ENCODE measurements around the gene SPNS3. TPM values are rescaled to one million over a fixed set of nuclear protein-coding genes. Genes with fewer than 3 reads are reported as not detected.
A peak's percentile ranks its signal among the peaks of the same experiment; 100 is the strongest.

SPNS3 gene
- total and polyA plus RNA-seq, 2 of the 8 experiments (the other 6 are each of a cell fraction or from before 2014, with no cell fraction given), result not detected

DNA sequence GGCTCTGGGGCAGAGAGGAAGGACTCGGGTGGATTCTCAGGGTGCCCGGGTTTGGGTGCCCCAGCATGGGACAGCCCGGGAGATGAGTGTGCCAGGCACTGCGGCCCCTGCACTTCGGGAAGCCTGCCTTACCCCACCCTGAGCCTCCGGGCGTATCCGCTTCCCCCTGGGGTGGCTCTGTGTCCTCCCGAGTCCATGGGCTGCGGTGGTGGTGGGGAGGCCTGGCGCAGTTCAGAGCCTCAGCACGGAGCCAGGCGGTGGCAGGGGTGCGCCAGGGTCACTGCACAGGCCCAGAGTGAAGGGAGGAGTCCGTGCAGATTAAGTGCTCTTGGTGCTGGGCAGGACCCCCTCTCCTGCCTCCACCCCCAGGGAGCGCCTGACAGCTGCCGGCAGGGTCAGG, 100.8 kb downstream of the SPNS3 start:
- no peak overlapping the region for H2AK5ac ChIP-seq (ENCODE audit: low read depth, low read length)
- no peaks in the 10 kb centered on the region for H3K79me1 ChIP-seq (ENCODE audit: low read depth, low read length)
- no peak overlapping the region for H3K14ac ChIP-seq (ENCODE audit: insufficient read length)
- H4K91ac ChIP-seq (replicated peaks; ENCODE audit: insufficient read length, low read length), result peak overlapping the region; percentile 27
- H3K27me3 ChIP-seq (replicated peaks in 1 of 4; ENCODE audit: control insufficient read depth in 3 of 4, extremely low read depth in 1 of 4, insufficient read depth in 3 of 4, low read length in 3 of 4), result peaks cover 0 to 36% (median 21%) of the 10 kb centered on the region in 4 experiments; a peak in 4 of 7 replicates
- FAIRE-seq, result no peak
- H3K9ac ChIP-seq (replicated peaks in 1 of 4; ENCODE audit: extremely low read depth in 1 of 4, low read depth in 3 of 4, low read length in 3 of 4), result no peak overlapping the region
- no peak overlapping the region for H3K23ac ChIP-seq (ENCODE audit: insufficient read length)
- H3K9me3 ChIP-seq (ENCODE audit: insufficient read depth in 2 of 2, low read depth in 1 of 2, low read length in 1 of 2), result no peaks in the 10 kb centered on the region
- no peak for DNase-seq (ENCODE audit: low read depth in 1 of 2, low spot score in 2 of 2)
- H3K4me2 ChIP-seq (ENCODE audit: insufficient read depth in 1 of 2, low read depth in 2 of 2, low read length in 2 of 2), result no peak overlapping the region
- H4K8ac ChIP-seq (ENCODE audit: extremely low read depth, insufficient read depth, low read length), result no peak overlapping the region
- H3K23me2 ChIP-seq (ENCODE audit: low read depth, low read length), result peaks cover 4% of the 10 kb centered on the region; the same call in 1 of the 2 replicates
- ChIA-PET POLR2A (ENCODE audit: partially characterized antibody) (interaction anchor here (1.0 to 37.1 kb wide), 6 partner anchors 5 to 123 kb away, joined by 3 to 546 read pairs (median 6); partner anchors contain the start of genes GGT6 and MYBBP1A), CTCF (ENCODE audit: partially characterized antibody) (interaction anchor here (0.6 to 3.0 kb wide), 5 partner anchors 9 to 63 kb away, joined by 3 to 12 read pairs (median 3); partner anchors contain the start of genes GGT6 and SPNS2)
- H4K5ac ChIP-seq (ENCODE audit: insufficient read length, low read depth, low read length), result no peak overlapping the region
- no peak overlapping the region for H3K4ac ChIP-seq (replicated peaks; ENCODE audit: insufficient read length, low read depth, low read length)
- no peak overlapping the region for H3K18ac ChIP-seq (ENCODE audit: extremely low read depth, low read length)
- H3K4me1 ChIP-seq (replicated peaks in 1 of 4; ENCODE audit: control insufficient read depth in 3 of 4, insufficient read depth in 4 of 4, low read length in 3 of 4), result peaks cover 0 to 29% (median 16%) of the 10 kb centered on the region in 4 experiments; a peak in 6 of 7 replicates
- H2BK120ac ChIP-seq (replicated peaks; ENCODE audit: low read depth, low read length), result no peak overlapping the region
- no peak overlapping the region for H3K4me3 ChIP-seq (ENCODE audit: extremely low read depth in 1 of 4, insufficient read depth in 2 of 4, low read depth in 3 of 4, low read length in 4 of 4)
- no peak overlapping the region for H2BK12ac ChIP-seq (ENCODE audit: low read depth, low read length)
- 83% methylated on average over 14 of the region's 17 CpGs; no CpG with 5 or more reads in 1 of the 2 experiments for whole genome bisulfite sequencing, 2 experiments (ENCODE audit: extremely low coverage in 1 of 2, insufficient coverage in 1 of 2, insufficient read length in 1 of 2, insufficient replicate concordance in 2 of 2, low coverage in 1 of 2, low lambda C conversion rate in 2 of 2, missing lambda C conversion rate in 1 of 2)
- peaks cover 8 to 11% of the 10 kb centered on the region in 2 experiments for H4K20me1 ChIP-seq (replicated peaks in 1 of 2; ENCODE audit: control insufficient read depth in 1 of 2, insufficient read depth in 2 of 2, low read length in 2 of 2)
- H3K27ac ChIP-seq (ENCODE audit: low read depth, low read length), result no peak overlapping the region
- no peak overlapping the region for H2AFZ ChIP-seq (ENCODE audit: low read length)
- no peak overlapping the region for H2BK5ac ChIP-seq (ENCODE audit: low read depth, low read length)
- H3K36me3 ChIP-seq (ENCODE audit: control insufficient read depth in 2 of 4, insufficient read depth in 4 of 4, low read length in 3 of 4), result peaks cover 0 to 10% (median 6%) of the 10 kb centered on the region in 4 experiments; a peak in 4 of 8 replicates
- TF ChIP-seq EGR1 (IDR thresholded peaks at IDR 0.05; ENCODE audit: borderline replicate concordance, low read depth, low read length), result no peak
- 0 out of 3 replicates have a peak, but pooled peaks of 1 of the 2 experiments have one; percentile 2 for TF ChIP-seq POLR2A (IDR thresholded peaks at IDR 0.05; ENCODE audit: control extremely low read depth in 1 of 2, low read depth in 2 of 2, low read length in 2 of 2)
- H2BK15ac ChIP-seq (ENCODE audit: low read length), result no peak overlapping the region
- H2BK20ac ChIP-seq (ENCODE audit: low read length), result no peak overlapping the region
- H3K56ac ChIP-seq (replicated peaks; ENCODE audit: insufficient read length, low read depth, low read length), result no peak overlapping the region
- no peaks in the 10 kb centered on the region for H3K79me2 ChIP-seq (ENCODE audit: control insufficient read depth in 1 of 2, insufficient read depth in 2 of 2, low read length in 2 of 2)
